SK-N-SH treated with all-trans-retinoic acid at 6 μM for 48 hours (cell line): ENCODE data around the gene PER1.

Source experiments
- ATAC-seq: fragments of 200-7000 bp; cut with Tn5 transposase; 3 replicates; pipeline ENCODE4 v1.9.1; 2020; ENCODE audit warnings: mild to moderate bottlenecking, moderate library complexity
- CSDC2 ChIP-seq: fragments of 250-450 bp; sonication (Bioruptor Pico); IDR thresholded peaks from 2 replicates; pipeline ENCODE4 v1.5.0; 2020; ENCODE audit warnings: mild to moderate bottlenecking, moderate library complexity
- OSR1 ChIP-seq: fragments of 250-450 bp; sonication (Bioruptor Pico); IDR thresholded peaks from 2 replicates; pipeline ENCODE4 v1.8.0; 2022; ENCODE audit warnings: moderate library complexity, mild to moderate bottlenecking, inconsistent platforms
- PPARA ChIP-seq: fragments of 250-450 bp; sonication (Bioruptor Pico); IDR thresholded peaks from 2 replicates; pipeline ENCODE4 v1.5.0; 2020; ENCODE audit warnings: mild to moderate bottlenecking, borderline replicate concordance
- RARB ChIP-seq: fragments of 250-450 bp; sonication (Bioruptor Pico); IDR thresholded peaks from 2 replicates; pipeline ENCODE4 v1.8.0; 2021; ENCODE audit warnings: mild to moderate bottlenecking, moderate library complexity
- SNAI2 ChIP-seq: fragments of 250-450 bp; sonication (Bioruptor Pico); IDR thresholded peaks from 2 replicates; pipeline ENCODE4 v1.5.0; 2020; ENCODE audit warnings: mild to moderate bottlenecking, moderate library complexity
- TCF4 ChIP-seq: fragments of 250-450 bp; sonication (Bioruptor Pico); IDR thresholded peaks from 2 replicates; pipeline ENCODE4 v1.8.0; 2021; ENCODE audit warnings: mild to moderate bottlenecking, moderate library complexity, borderline replicate concordance
- TOX ChIP-seq: fragments of 250-450 bp; sonication (Bioruptor Pico); IDR thresholded peaks from 2 replicates; pipeline ENCODE4 v1.8.0; 2021; ENCODE audit warnings: mild to moderate bottlenecking, moderate library complexity, borderline replicate concordance
- ZC3H10 ChIP-seq: fragments of 250-450 bp; sonication (Bioruptor Pico); IDR thresholded peaks from 2 replicates; pipeline ENCODE4 v1.5.1; 2021; ENCODE audit warnings: mild to moderate bottlenecking, moderate library complexity
- ZFP3 ChIP-seq: fragments of 250-450 bp; sonication (Bioruptor Pico); IDR thresholded peaks from 2 replicates; pipeline ENCODE4 v1.5.0; 2020; ENCODE audit warnings: mild to moderate bottlenecking, moderate library complexity
- ZFP30 ChIP-seq: fragments of 450-650 bp; formaldehyde crosslinking; IDR thresholded peaks from 2 replicates; pipeline ENCODE4 v1.5.0; 2022; ENCODE audit warnings: mild to moderate bottlenecking, moderate library complexity
- ZNF70 ChIP-seq: fragments of 450-650 bp; formaldehyde crosslinking; IDR thresholded peaks from 2 replicates; pipeline ENCODE4 v1.5.0; 2020; ENCODE audit warnings: mild to moderate bottlenecking, moderate library complexity
- ZNF8 ChIP-seq: fragments of 450-650 bp; formaldehyde crosslinking; IDR thresholded peaks from 2 replicates; pipeline ENCODE4 v1.5.0; 2020; ENCODE audit warnings: mild to moderate bottlenecking, moderate library complexity
- TF ChIP-seq, protein P1 (sequence below): fragments of 250-450 bp; sonication (Bioruptor Pico); IDR thresholded peaks from 2 replicates; pipeline ENCODE4 v1.5.1; 2020; ENCODE audit warnings: low read depth, mild to moderate bottlenecking, moderate library complexity
- TF ChIP-seq, protein P2 (sequence below): fragments of 250-450 bp; sonication (Bioruptor Pico); IDR thresholded peaks from 2 replicates; pipeline ENCODE4 v1.8.0; 2020; ENCODE audit warnings: mild to moderate bottlenecking, moderate library complexity, borderline replicate concordance
- TF ChIP-seq, protein P3 (sequence below): fragments of 250-450 bp; sonication (Bioruptor Pico); IDR thresholded peaks from 2 replicates; pipeline ENCODE4 v1.5.1; 2021; ENCODE audit warnings: mild to moderate bottlenecking, moderate library complexity
- TF ChIP-seq, protein P4 (sequence below): fragments of 250-450 bp; sonication (Bioruptor Pico); IDR thresholded peaks from 2 replicates; pipeline ENCODE4 v1.5.0; 2020; ENCODE audit warnings: mild to moderate bottlenecking, moderate library complexity
- TF ChIP-seq, protein P5 (sequence below): fragments of 250-450 bp; sonication (Bioruptor Pico); IDR thresholded peaks from 2 replicates; pipeline ENCODE4 v1.8.0; 2021; ENCODE audit warnings: low read depth, mild to moderate bottlenecking, moderate library complexity, borderline replicate concordance

Gene PER1

DNA sequence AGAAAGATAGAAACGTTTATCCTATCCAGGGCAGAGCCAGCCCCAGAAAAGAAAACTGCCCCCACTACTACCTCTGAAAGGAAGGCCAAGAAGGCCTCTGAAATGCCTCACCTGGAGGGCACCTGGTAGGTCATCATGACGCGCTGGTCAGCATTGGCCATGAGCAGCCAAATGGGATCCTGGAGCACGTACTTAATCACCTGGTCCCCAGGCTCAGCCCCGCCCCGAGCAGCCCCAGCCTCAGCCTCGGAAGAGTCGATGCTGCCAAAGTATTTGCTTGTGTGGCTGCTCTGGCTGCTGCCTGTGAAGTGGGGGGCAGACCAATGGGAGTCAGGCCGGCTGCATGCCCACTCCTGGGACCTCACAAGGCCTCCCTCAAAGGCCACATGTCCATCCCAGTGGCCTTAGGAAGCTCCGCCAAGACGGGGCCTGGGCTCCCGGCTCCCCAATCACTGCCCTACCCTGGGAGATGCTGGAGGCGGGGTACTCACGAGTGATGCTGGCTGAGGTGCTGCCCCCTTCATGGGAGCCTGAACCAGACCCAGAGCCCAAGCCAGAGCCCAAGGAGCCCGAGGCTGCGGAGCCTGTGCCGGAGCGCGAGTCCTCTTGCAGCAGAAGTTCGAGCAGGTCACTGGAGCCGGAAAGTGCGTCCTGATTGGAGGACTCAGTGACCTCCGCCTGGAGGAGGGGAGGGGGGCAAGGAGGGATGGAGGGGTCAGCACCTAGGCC lies 9.9 kb downstream of the PER1 start (continued):
- TF ChIP-seq, protein P1, sequence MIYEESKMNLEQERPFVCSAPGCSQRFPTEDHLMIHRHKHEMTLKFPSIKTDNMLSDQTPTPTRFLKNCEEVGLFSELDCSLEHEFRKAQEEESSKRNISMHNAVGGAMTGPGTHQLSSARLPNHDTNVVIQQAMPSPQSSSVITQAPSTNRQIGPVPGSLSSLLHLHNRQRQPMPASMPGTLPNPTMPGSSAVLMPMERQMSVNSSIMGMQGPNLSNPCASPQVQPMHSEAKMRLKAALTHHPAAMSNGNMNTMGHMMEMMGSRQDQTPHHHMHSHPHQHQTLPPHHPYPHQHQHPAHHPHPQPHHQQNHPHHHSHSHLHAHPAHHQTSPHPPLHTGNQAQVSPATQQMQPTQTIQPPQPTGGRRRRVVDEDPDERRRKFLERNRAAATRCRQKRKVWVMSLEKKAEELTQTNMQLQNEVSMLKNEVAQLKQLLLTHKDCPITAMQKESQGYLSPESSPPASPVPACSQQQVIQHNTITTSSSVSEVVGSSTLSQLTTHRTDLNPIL (CRISPR knock-in tag), result no peak
- no peak for TF ChIP-seq ZC3H10 (CRISPR knock-in tag)
- TF ChIP-seq OSR1 (CRISPR knock-in tag), result no peak
- TF ChIP-seq RARB, result no peak
- no peak for TF ChIP-seq CSDC2 (CRISPR knock-in tag)
- TF ChIP-seq TCF4 (CRISPR knock-in tag), result no peak
- TF ChIP-seq, all 23 proteins: peak for 0

DNA sequence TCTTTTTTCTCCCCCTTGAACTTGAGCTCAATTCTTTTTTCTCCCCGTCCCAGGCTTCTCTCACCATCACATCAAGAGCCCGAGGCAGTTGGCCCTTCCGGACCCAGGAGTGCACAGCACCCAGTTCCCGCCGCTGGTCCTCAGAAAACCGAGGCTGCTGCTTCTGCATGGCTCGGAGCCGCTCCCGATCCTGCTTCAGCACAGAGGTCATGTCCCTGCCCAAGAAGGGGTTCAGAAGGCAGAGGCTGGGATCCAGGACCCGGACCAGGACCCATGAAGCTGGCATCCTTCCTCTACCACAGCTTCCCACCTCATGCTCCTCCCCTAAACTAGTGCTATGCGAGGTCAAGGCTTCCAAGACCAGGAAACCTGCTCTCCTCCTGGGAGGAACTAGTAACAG lies 10.5 kb downstream of the PER1 start:
- TF ChIP-seq ZNF8 (CRISPR knock-in tag) (no peak), ZFP30 (CRISPR knock-in tag) (no peak), PPARA (CRISPR knock-in tag) (no peak), OSR1 (CRISPR knock-in tag) (no peak)
- TF ChIP-seq, protein P2, sequence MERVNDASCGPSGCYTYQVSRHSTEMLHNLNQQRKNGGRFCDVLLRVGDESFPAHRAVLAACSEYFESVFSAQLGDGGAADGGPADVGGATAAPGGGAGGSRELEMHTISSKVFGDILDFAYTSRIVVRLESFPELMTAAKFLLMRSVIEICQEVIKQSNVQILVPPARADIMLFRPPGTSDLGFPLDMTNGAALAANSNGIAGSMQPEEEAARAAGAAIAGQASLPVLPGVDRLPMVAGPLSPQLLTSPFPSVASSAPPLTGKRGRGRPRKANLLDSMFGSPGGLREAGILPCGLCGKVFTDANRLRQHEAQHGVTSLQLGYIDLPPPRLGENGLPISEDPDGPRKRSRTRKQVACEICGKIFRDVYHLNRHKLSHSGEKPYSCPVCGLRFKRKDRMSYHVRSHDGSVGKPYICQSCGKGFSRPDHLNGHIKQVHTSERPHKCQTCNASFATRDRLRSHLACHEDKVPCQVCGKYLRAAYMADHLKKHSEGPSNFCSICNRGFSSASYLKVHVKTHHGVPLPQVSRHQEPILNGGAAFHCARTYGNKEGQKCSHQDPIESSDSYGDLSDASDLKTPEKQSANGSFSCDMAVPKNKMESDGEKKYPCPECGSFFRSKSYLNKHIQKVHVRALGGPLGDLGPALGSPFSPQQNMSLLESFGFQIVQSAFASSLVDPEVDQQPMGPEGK (CRISPR knock-in tag), result no peak
- TF ChIP-seq, protein P1 (CRISPR knock-in tag), result no peak
- TF ChIP-seq, protein P3, sequence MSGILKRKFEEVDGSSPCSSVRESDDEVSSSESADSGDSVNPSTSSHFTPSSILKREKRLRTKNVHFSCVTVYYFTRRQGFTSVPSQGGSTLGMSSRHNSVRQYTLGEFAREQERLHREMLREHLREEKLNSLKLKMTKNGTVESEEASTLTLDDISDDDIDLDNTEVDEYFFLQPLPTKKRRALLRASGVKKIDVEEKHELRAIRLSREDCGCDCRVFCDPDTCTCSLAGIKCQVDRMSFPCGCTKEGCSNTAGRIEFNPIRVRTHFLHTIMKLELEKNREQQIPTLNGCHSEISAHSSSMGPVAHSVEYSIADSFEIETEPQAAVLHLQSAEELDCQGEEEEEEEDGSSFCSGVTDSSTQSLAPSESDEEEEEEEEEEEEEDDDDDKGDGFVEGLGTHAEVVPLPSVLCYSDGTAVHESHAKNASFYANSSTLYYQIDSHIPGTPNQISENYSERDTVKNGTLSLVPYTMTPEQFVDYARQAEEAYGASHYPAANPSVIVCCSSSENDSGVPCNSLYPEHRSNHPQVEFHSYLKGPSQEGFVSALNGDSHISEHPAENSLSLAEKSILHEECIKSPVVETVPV (CRISPR knock-in tag), result no peak
- TF ChIP-seq, protein P4, sequence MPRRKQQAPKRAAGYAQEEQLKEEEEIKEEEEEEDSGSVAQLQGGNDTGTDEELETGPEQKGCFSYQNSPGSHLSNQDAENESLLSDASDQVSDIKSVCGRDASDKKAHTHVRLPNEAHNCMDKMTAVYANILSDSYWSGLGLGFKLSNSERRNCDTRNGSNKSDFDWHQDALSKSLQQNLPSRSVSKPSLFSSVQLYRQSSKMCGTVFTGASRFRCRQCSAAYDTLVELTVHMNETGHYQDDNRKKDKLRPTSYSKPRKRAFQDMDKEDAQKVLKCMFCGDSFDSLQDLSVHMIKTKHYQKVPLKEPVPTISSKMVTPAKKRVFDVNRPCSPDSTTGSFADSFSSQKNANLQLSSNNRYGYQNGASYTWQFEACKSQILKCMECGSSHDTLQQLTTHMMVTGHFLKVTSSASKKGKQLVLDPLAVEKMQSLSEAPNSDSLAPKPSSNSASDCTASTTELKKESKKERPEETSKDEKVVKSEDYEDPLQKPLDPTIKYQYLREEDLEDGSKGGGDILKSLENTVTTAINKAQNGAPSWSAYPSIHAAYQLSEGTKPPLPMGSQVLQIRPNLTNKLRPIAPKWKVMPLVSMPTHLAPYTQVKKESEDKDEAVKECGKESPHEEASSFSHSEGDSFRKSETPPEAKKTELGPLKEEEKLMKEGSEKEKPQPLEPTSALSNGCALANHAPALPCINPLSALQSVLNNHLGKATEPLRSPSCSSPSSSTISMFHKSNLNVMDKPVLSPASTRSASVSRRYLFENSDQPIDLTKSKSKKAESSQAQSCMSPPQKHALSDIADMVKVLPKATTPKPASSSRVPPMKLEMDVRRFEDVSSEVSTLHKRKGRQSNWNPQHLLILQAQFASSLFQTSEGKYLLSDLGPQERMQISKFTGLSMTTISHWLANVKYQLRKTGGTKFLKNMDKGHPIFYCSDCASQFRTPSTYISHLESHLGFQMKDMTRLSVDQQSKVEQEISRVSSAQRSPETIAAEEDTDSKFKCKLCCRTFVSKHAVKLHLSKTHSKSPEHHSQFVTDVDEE (CRISPR knock-in tag), result no peak
- TF ChIP-seq, protein P5, sequence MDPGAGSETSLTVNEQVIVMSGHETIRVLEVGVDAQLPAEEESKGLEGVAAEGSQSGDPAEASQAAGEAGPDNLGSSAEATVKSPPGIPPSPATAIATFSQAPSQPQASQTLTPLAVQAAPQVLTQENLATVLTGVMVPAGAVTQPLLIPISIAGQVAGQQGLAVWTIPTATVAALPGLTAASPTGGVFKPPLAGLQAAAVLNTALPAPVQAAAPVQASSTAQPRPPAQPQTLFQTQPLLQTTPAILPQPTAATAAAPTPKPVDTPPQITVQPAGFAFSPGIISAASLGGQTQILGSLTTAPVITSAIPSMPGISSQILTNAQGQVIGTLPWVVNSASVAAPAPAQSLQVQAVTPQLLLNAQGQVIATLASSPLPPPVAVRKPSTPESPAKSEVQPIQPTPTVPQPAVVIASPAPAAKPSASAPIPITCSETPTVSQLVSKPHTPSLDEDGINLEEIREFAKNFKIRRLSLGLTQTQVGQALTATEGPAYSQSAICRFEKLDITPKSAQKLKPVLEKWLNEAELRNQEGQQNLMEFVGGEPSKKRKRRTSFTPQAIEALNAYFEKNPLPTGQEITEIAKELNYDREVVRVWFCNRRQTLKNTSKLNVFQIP, result no peak
- ATAC-seq, result no peak

DNA sequence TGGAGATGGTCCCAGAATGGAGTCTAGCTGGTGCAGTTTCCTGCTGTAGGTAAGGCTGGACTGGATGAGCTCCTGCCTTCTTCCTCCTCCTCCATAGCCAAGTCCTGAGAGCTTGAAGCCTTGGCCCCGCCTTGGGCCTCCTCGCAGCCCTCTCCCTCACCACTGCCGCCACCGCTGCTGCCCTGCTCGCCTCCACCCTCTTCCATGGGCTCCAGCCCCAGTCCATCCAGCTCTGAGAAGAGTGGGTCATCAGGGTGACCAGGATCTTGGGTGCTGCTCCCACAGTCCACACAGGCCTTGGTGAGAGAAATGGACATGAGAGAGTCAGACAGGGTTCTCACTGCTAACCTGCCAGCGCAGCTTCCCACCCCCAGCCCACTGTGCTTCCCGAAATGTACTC lies 11.2 kb downstream of the PER1 start:
- TF ChIP-seq ZNF70 (CRISPR knock-in tag), result no peak
- TF ChIP-seq, protein P5, result no peak
- no peak for TF ChIP-seq SNAI2 (CRISPR knock-in tag)
- TF ChIP-seq ZNF8 (CRISPR knock-in tag), result no peak
- TF ChIP-seq TOX (CRISPR knock-in tag), result no peak
- TF ChIP-seq ZFP30 (CRISPR knock-in tag), result no peak
- TF ChIP-seq ZFP3 (CRISPR knock-in tag), result no peak
- no peak for ATAC-seq
